Posterior cingulate gyrus (tissue), 11 donors: Measurements from ENCODE around the gene GPR141.

ENCODE experiments used
- DNase-seq, 10 donors: peaks; one replicate each; pipeline versions ENCODE4 v3.0.0 to v3.0.0-alpha.2; 2020 to 2021; ENCODE audit warnings: mixed read lengths in 3 of 10
- intact Hi-C: fragments of 100-400 bp; cut with DNase I; formaldehyde crosslinking; loops from one replicate; pipeline ENCODE4 v1.15.1; 2023

Gene GPR141

DNA sequence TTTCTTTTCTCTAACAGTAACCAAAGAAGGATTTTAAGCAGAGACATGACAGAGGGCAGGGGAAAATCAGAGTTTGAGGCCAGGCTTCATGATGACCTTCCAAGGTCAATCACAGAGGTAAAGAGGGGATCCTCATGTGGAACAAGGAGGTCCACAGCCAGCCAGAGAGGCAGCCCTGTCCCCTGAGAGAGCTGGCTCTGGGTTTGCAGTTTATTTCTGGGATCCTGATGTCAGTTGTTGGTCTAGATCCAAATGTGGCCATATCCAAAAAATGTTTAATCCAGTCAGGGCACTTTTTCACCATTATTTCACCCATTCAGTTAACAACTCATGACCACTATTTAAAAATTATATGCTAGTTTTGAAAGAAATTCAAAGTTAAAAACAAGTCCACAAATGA lies 45.6 kb downstream of the GPR141 start:
- intact Hi-C loops: no loop called here

DNA sequence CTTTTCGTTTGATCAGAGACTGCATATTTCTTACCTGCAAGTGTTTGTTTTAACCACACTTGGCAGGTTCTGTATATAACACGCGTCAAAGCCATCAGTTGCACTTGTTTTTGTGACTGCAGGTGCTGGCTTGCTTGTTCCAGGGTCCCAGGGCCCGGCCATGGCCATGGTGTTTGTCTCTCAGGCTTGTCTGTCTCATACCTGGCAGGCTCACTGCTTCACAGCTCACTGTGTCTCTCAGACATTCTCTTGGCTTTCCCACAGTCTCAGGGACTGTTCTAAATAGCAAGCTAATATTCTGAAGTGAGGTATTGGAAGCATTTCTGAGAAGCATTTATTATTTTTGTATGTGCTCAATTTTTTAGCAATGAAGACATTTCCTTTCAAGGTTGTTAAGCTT lies 46.9 kb downstream of the GPR141 start:
- intact Hi-C loops: no loop called here
- DNase-seq: no peak

More for the DNA sequence above, 45.6 kb downstream of the GPR141 start:
- no peak for DNase-seq

GRCh38 chr7:37732253-37732652 lies 48.7 kb downstream of the GPR141 start:
- peak in 1 of 10 donors; percentile 10 for DNase-seq
- intact Hi-C loops: no loop called here

- no peak for DNase-seq
- intact Hi-C loops: no loop called here
Observed at GRCh38 chr7:37732888-37733287, 49.3 kb downstream of the GPR141 start.

- intact Hi-C loops: no loop called here
- no peak for DNase-seq
Observed at GRCh38 chr7:37735196-37735595, 51.6 kb downstream of the GPR141 start.

- DNase-seq: no peak
- intact Hi-C loops: no loop called here
Observed at GRCh38 chr7:37738321-37738720, 54.8 kb downstream of the GPR141 start.

DNA sequence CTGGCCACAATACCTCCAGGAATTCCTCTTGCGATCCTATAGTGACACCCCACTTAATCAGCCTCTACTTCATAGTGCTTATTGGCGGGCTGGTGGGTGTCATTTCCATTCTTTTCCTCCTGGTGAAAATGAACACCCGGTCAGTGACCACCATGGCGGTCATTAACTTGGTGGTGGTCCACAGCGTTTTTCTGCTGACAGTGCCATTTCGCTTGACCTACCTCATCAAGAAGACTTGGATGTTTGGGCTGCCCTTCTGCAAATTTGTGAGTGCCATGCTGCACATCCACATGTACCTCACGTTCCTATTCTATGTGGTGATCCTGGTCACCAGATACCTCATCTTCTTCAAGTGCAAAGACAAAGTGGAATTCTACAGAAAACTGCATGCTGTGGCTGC lies 56.8 kb downstream of the GPR141 start:
- DNase-seq: no peak
- intact Hi-C loops: no loop called here

- DNase-seq: no peak
- intact Hi-C loops: no loop called here
Observed at GRCh38 chr7:37741776-37742175, 58.2 kb downstream of the GPR141 start.

- intact Hi-C loops: no loop called here
- no peak for DNase-seq
Observed at GRCh38 chr7:37751096-37751495, 67.5 kb downstream of the GPR141 start.

GRCh38 chr7:37753398-37754050 lies 70.0 kb downstream of the GPR141 start:
- intact Hi-C loops: no loop called here
- no peak for DNase-seq

- intact Hi-C loops: no loop called here
- DNase-seq: no peak
Observed at GRCh38 chr7:37756797-37757551, 73.4 kb downstream of the GPR141 start.

DNA sequence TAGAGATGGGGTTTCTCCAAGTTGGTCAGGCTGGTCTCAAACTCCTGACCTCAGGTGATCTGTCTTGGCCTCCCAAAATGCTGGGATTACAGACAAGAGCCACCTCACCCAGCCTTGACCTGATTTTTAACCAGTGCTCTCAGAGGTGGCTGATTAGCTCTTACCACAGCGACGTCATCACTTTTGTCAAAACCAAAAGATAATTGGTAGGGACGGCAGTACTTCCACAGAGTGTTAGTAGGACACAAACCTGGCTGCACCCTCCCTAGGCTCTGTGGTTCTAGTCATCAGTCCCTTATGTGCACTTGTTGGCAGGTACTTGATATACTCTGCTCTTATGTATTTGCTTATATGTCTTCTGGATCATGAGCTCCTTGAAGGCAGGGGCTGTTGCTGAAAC lies 74.0 kb downstream of the GPR141 start:
- intact Hi-C loops: no loop called here
- no peak for DNase-seq

- intact Hi-C loops: no loop called here
- DNase-seq: no peak
Observed at GRCh38 chr7:37758501-37759045, 75.0 kb downstream of the GPR141 start.

- DNase-seq: peak in 6 of 10 donors; percentile 8 to 81 (median 40)
- intact Hi-C loops: no loop called here
Observed at GRCh38 chr7:37759526-37759925, 76.0 kb downstream of the GPR141 start.

- intact Hi-C loops: no loop called here
- no peak for DNase-seq
Observed at GRCh38 chr7:37765421-37765829, 81.9 kb downstream of the GPR141 start.

- intact Hi-C loops: no loop called here
- peak in 1 of 10 donors; percentile 55 for DNase-seq
Observed at GRCh38 chr7:37765872-37766525, 82.4 kb downstream of the GPR141 start.

DNA sequence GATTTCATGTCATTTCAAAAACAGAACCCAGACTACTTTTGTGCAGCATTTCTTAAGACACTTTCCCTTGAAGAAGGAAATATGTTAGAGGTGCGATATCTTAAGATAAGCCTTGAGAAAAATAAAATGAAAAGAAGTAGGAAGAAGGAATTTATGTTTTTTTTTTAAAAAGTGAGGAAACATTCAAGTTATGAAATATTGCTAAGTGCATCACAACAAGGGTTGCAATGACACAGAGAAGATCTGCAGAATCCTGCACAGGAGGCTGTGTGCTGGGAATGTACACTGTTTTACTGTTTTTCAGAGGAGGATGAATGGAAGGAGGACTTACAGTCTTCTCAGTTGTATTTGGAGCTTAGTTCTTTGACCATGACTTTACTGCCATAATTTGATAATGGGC lies 85.0 kb downstream of the GPR141 start:
- DNase-seq: no peak
- intact Hi-C loops: no loop called here

DNA sequence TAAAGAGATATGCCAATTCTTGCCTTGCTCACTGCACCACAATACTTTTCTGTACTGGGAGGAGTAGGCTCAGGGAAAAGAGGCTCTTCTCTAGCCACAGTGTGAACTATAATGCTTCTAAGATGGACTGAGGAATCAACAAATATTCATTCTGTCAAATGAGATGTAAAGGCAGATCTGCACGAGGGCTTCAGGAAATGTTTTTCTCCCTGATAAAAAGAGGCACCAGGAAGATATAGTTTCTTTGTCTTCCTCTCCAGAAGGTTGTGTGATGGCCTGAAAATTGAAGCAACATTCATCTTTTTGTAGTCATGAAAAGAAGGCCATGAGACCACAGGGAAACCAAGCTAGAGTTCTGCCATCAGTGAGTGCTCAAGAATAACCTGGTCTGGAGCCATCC lies 85.7 kb downstream of the GPR141 start:
- DNase-seq: no peak
- intact Hi-C loops: no loop called here

- DNase-seq: no peak
- intact Hi-C loops: no loop called here
Observed at GRCh38 chr7:37769726-37770125, 86.2 kb downstream of the GPR141 start.

- no peak for DNase-seq
- intact Hi-C loops: no loop called here
Observed at GRCh38 chr7:37770838-37771237, 87.3 kb downstream of the GPR141 start.

GRCh38 chr7:37771342-37771741 lies 87.8 kb downstream of the GPR141 start:
- DNase-seq: no peak
- intact Hi-C loops: no loop called here
